Measurements from ENCODE around the gene PIGK.

Gene PIGK

DNA sequence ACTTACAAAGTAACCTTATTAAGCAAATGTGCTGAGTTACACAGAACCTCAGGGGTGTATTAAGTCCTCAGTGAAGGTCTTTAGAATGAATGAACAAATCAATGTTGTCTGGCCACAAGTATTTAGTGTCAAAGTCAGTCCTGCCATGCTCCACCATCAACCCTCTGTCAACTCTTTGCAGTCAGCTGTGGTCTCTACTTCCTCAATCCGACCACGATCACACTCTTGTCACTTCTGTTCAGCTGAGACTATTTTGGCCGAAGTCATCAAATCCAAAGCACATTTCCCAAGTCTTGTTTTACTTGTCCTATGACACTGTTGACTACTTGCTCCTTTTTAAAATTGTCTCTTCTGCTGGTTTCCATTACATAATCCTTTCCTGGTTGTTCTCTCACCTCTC is 178.4 kb downstream of the PIGK start:
- Histone ChIP-seq H4K20me1 (ENCODE audit: insufficient read depth, low read length) (no peaks in the 10 kb centered on the region), H3K4me1 (ENCODE audit: low read length) (no peaks in the 10 kb centered on the region), H2AFZ (ENCODE audit: low read length) (no peak overlapping the region), H3K4me2 (ENCODE audit: low read depth, low read length) (no peak overlapping the region), H3K9ac (ENCODE audit: low read length) (no peak overlapping the region), H3K36me3 (replicated peaks; ENCODE audit: insufficient read depth, low read length) (no peaks in the 10 kb centered on the region), H3K9me3 (replicated peaks; ENCODE audit: insufficient read depth, low read length) (no peaks in the 10 kb centered on the region), H3K79me2 (ENCODE audit: low read length) (no peaks in the 10 kb centered on the region), H3K4me3 (ENCODE audit: low read length) (no peak overlapping the region), H3K9me2 (replicated peaks; ENCODE audit: insufficient read depth, low read length) (no peaks in the 10 kb centered on the region), H3K27me3 (replicated peaks; ENCODE audit: insufficient read depth, low read length) (no peaks in the 10 kb centered on the region), H3F3A (ENCODE audit: insufficient read depth, low read length) (no peaks in the 10 kb centered on the region), H3K27ac (ENCODE audit: low read length) (no peak overlapping the region)
- TF ChIP-seq EZH2 (optimal IDR thresholded peaks at IDR 0.05; ENCODE audit: low read depth, low read length): no peak
- TF ChIP-seq, protein P1, sequence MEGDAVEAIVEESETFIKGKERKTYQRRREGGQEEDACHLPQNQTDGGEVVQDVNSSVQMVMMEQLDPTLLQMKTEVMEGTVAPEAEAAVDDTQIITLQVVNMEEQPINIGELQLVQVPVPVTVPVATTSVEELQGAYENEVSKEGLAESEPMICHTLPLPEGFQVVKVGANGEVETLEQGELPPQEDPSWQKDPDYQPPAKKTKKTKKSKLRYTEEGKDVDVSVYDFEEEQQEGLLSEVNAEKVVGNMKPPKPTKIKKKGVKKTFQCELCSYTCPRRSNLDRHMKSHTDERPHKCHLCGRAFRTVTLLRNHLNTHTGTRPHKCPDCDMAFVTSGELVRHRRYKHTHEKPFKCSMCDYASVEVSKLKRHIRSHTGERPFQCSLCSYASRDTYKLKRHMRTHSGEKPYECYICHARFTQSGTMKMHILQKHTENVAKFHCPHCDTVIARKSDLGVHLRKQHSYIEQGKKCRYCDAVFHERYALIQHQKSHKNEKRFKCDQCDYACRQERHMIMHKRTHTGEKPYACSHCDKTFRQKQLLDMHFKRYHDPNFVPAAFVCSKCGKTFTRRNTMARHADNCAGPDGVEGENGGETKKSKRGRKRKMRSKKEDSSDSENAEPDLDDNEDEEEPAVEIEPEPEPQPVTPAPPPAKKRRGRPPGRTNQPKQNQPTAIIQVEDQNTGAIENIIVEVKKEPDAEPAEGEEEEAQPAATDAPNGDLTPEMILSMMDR (IDR thresholded peaks at IDR 0.05; ENCODE audit: low read length): no peak
- TF ChIP-seq EZH2phosphoT487 (IDR thresholded peaks at IDR 0.05; ENCODE audit: low read length): no peak
- no peak for DNase-seq

DNA sequence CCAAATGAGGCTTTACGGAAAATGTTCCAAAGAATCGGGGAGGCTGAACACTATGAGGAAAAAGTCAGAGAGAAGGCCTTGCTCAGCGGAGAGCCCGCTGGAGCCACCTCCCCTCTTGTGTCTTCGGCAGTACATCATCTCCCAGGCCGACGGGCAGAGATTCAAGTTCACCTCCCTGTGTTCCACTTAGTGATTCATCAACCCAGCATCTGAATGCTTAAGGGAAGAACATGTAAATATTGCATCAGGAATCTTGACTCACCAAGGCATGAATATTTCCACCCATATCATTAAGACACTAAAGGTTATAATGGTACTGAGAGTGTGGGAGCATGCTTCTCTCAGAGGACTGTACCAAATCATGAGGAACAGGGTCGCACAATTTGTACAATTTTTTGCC is 179.5 kb downstream of the PIGK start:
- H2AFZ ChIP-seq (ENCODE audit: low read length): no peak overlapping the region
- no peak overlapping the region for H3K9ac ChIP-seq (ENCODE audit: low read length)
- H3K79me2 ChIP-seq (ENCODE audit: low read length): no peaks in the 10 kb centered on the region
- no peaks in the 10 kb centered on the region for H3K9me3 ChIP-seq (replicated peaks; ENCODE audit: insufficient read depth, low read length)
- H4K20me1 ChIP-seq (ENCODE audit: insufficient read depth, low read length): no peaks in the 10 kb centered on the region
- no peak overlapping the region for H3K4me3 ChIP-seq (ENCODE audit: low read length)
- H3K4me2 ChIP-seq (ENCODE audit: low read depth, low read length): no peak overlapping the region
- H3K36me3 ChIP-seq (replicated peaks; ENCODE audit: insufficient read depth, low read length): no peaks in the 10 kb centered on the region
- H3K27me3 ChIP-seq (replicated peaks; ENCODE audit: insufficient read depth, low read length): no peaks in the 10 kb centered on the region
- H3K4me1 ChIP-seq (ENCODE audit: low read length): no peaks in the 10 kb centered on the region
- no peaks in the 10 kb centered on the region for H3F3A ChIP-seq (ENCODE audit: insufficient read depth, low read length)
- TF ChIP-seq, protein P1 (IDR thresholded peaks at IDR 0.05; ENCODE audit: low read length): no peak
- no peak for TF ChIP-seq EZH2 (optimal IDR thresholded peaks at IDR 0.05; ENCODE audit: low read depth, low read length)
- no peak for TF ChIP-seq EZH2phosphoT487 (IDR thresholded peaks at IDR 0.05; ENCODE audit: low read length)
- DNase-seq: no peak
- H3K27ac ChIP-seq (ENCODE audit: low read length): no peak overlapping the region
- H3K9me2 ChIP-seq (replicated peaks; ENCODE audit: insufficient read depth, low read length): no peaks in the 10 kb centered on the region

- H3K27me3 ChIP-seq (replicated peaks; ENCODE audit: insufficient read depth, low read length): no peaks in the 10 kb centered on the region
- no peaks in the 10 kb centered on the region for H3K4me1 ChIP-seq (ENCODE audit: low read length)
- no peak overlapping the region for H3K9ac ChIP-seq (ENCODE audit: low read length)
- no peaks in the 10 kb centered on the region for H3K9me3 ChIP-seq (replicated peaks; ENCODE audit: insufficient read depth, low read length)
- H2AFZ ChIP-seq (ENCODE audit: low read length): no peak overlapping the region
- no peak for TF ChIP-seq EZH2phosphoT487 (IDR thresholded peaks at IDR 0.05; ENCODE audit: low read length)
- TF ChIP-seq EZH2 (optimal IDR thresholded peaks at IDR 0.05; ENCODE audit: low read depth, low read length): no peak
- TF ChIP-seq, protein P1 (IDR thresholded peaks at IDR 0.05; ENCODE audit: low read length): no peak
- no peaks in the 10 kb centered on the region for H3K36me3 ChIP-seq (replicated peaks; ENCODE audit: insufficient read depth, low read length)
- H3K9me2 ChIP-seq (replicated peaks; ENCODE audit: insufficient read depth, low read length): no peaks in the 10 kb centered on the region
- H3K4me2 ChIP-seq (ENCODE audit: low read depth, low read length): no peak overlapping the region
- no peak for DNase-seq
- no peak overlapping the region for H3K27ac ChIP-seq (ENCODE audit: low read length)
- H3F3A ChIP-seq (ENCODE audit: insufficient read depth, low read length): no peaks in the 10 kb centered on the region
- H3K79me2 ChIP-seq (ENCODE audit: low read length): no peaks in the 10 kb centered on the region
- no peaks in the 10 kb centered on the region for H4K20me1 ChIP-seq (ENCODE audit: insufficient read depth, low read length)
- H3K4me3 ChIP-seq (ENCODE audit: low read length): no peak overlapping the region
These were observed 180.1 kb downstream of the PIGK start for GRCh38 chr1:77039111-77039510.
